Frontal cortex (tissue), 4 donors: ENCODE measurements around the gene NFS1. TPM values are rescaled to one million over a fixed set of nuclear protein-coding genes. Genes with fewer than 3 reads are reported as not detected.
"Not testable (repeated sequence)": the region's sequence is repeated elsewhere in the genome, so short reads cannot be mapped to it uniquely, and the experiment has no call there.

Experiments
- DNase-seq, 2 donors: peaks; one replicate each; pipeline ENCODE4 v3.0.0; 2012; ENCODE audit warnings: low spot score in 2 of 2
- FAIRE-seq: peaks from 2 replicates; lab custom pipeline; 2012; peaks lifted over from hg19 to GRCh38; lab: Jason Lieb, UNC
- total RNA-seq: library from RNA; depleted of rRNA; stranded (reverse); fragments of >200 nt; gene quantifications from one replicate; pipeline ENCODE4 v1.2.3, GENCODE V29; 2014
- donor health status: control.
- donor health status: control.
- donor health status: control.

NFS1 gene
- 23.6 TPM for total RNA-seq

GRCh38 chr20:35699127-35699956 lies at the start of gene NFS1, which contains the start of gene ROMO1:
Gene NFS1, minus strand, starts transcription at chr20:35699352. Its CDS starts 64 bp downstream, at chr20:35699288.
Gene ROMO1, plus strand, starts transcription at chr20:35699405. Its CDS starts 228 bp downstream, at chr20:35699633.
- no peak for FAIRE-seq
- DNase-seq: peak; percentile 90 to 95

DNA sequence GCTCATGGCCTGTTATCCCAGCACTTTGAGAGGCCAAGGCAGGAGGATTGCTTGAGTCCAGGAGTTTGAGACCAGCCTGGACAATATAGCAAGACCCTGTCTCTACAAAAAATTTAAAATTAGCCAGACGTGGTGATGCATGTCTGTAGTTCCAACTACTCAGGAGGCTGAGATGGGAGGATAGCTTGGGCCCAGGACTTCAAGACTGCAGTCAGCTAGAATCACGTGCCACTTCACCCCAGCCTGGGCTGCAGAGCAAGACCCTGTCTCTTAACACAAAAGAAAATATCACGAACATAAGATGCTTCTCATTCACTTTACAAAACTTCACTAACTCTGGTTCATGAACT lies 45.3 kb upstream of the NFS1 start:
- not testable (repeated sequence) for FAIRE-seq

DNA sequence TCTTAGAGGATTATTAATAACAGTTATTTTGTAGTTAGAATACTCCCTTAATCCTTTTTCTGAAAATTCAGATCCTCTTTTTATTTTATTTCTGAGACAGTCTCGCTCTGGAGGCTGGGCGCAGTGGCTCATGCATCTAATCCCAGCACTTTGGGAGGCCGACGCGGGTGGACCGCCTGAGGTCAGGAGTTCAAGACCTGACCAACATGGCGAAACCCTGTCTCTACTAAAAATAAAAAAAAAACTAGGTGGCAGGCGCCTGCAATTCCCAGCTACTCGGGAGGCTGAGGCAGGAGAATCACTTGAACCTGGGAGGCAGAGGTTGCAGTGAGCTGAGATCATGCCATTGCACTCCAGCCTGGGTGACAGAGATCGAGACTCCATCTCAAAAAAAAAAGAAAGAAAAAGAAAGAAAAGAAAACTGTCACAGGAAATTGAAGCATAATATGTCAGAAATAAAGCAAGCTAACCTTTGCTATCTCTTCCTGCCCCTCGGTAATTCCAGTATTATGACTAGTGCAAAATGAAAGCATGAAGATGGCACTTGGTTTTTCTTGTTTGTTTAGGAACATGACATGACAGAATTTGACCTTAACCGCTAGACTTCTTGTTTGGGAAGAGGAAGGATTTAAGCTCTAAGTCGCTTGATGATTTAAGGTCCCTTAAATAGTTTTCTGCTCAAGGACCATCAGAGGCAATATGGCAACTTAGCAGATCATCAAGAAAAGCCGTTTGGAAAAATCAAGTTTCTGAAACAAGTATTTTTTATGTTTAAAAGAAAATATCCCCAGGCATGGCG lies 44.7 kb upstream of the NFS1 start:
- FAIRE-seq (no peak), DNase-seq (no peak)

More for the DNA sequence above, 45.3 kb upstream of the NFS1 start:
- not testable (repeated sequence) for DNase-seq

GRCh38 chr20:35742741-35743523 lies 43.8 kb upstream of the NFS1 start:
- DNase-seq: peak in 1 of 2 donors; percentile 25
- no peak for FAIRE-seq

DNA sequence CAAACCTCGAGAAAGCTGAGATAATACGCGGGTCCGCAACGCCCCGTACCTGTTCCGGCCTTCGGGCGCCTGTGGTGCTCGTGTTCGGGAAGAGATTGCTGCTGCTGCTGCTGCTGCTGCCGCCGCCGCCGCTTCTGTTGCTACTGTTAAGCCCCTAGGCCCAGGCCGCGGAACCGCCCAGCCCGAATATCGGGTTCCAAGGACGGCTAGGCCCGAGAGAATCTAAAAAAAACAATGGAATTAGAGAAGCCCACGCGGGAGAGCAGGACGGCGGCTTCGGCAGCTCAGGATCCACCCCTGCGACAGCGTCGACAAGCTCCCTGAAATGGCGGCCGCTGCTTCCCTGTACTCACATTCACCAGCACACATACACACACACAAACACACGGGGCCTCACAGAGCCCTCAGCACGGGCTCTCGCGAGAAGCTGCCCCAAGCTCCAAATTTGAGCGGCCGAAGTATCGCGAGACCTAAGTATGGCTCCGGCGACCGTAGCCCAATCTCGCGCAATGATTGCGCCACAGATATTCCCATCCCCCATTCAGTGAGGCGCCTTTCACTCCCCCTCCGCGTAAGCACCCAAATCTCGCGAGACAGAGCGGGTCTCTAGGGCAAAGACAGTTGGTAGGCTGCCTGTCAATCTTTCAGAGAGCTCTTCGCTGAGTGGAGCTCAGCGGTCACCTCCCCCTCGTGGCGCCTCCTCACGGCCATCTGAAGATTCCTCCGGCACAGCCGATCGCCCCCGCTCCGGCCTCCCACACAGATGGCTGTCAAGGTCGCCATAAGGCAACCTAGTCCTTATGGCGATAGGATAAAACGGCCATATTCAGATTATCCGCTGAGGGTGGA lies 43.0 kb upstream of the NFS1 start, which contains the start of gene RBM39:
Gene RBM39, minus strand, starts transcription at position 369 of the 849 bp plus-strand sequence. CDS start 1,386 bp downstream, outside the sequence.
- FAIRE-seq: peak; percentile 77
- peak; percentile 73 to 92 for DNase-seq

DNA sequence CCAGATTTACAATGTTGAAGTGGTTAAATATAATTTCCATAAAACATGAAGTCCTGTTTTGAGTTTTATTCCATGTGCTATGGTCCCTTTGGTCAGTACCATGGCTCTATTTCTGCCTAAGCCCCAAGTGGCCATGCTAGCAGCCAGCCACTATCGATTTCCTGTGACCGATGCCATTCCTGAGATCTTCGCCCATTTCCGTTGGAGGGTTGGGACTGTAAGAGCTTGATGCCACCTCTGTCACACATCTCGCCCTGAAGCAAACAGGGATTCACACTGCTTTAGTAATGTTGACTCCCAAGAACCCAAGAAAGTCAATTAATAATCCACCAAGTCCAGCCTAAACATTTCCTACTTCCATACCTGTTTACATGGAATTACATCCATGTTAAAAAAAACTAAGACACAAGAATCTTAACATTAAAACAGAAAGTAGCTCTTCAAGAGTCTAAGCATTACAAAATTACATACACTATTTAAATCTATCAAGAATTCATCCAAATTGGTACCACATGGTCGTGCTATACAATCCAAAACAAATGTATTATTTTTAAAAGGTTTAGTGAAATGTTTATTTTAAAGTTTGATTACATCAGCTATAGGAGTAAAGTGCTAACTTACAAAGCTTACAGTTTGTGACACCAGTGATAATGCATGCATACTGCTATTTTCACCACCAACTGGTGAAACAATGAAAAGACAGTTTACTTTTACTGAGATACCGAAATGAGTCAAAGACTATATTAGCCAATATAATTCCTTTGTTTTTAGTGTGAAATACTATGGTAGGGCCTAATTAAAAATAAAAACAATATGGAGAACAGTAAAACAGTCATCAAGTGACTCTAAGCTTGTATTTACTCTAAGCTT lies 40.4 kb upstream of the NFS1 start:
- DNase-seq (no peak), FAIRE-seq (no peak)

DNA sequence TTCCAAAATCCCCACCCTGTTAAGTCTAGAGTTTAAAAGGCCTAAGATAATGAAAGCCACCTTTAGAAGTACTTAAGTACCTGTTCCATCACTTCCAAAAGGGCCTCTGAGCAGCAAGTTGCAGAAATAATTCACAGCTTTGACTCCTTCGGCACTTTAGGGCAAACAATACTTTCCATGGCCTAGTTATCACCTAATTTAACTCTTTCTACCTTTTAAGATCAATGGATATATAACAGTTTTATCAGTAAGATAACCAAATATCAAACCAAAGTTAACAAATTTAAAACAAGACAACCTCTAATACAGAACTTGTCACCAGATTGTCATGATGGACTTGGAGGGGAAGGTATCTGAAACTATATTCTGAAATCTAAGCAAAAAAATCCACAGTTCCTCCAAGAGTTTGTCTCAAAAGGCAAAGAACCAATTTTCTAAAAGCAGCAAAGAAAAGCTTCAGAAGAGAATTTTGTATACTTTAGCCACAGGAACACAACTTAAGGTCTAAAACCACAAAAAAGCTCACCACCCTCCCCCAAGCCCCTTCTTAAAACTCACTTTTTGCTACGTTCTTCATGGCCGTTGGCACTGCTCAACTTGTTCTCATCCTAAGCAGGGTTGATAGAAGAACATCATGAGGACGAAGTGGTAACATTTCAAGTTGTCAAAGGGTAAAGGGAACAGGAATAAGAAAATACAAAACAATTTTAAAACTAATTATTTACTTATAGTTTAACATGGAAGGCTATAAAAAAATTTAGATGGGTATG lies 39.4 kb upstream of the NFS1 start:
- DNase-seq (no peak), FAIRE-seq (no peak)

DNA sequence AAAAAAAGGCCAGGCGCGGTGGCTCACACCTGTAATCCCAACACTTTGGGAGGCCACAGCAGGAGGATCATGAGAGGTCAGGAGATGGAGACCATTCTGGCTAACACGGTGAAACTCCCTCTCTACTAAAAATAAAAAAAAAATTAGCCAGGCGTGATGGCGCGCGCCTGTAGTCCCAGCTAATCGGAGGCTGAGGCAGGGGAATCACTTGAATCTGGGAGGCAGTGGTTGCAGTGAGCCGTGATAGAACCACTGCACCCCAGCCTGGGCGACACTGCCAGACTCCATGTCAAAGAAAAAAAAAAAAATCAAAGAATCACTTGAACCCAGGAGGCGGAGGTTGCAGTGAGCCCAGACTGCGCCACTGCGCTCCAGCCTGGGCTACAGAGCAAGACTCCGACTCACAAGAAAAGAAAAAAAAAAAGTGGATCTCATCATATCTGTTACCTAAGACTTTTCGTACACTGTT lies 38.7 kb upstream of the NFS1 start:
- FAIRE-seq: no peak
- DNase-seq: no peak

DNA sequence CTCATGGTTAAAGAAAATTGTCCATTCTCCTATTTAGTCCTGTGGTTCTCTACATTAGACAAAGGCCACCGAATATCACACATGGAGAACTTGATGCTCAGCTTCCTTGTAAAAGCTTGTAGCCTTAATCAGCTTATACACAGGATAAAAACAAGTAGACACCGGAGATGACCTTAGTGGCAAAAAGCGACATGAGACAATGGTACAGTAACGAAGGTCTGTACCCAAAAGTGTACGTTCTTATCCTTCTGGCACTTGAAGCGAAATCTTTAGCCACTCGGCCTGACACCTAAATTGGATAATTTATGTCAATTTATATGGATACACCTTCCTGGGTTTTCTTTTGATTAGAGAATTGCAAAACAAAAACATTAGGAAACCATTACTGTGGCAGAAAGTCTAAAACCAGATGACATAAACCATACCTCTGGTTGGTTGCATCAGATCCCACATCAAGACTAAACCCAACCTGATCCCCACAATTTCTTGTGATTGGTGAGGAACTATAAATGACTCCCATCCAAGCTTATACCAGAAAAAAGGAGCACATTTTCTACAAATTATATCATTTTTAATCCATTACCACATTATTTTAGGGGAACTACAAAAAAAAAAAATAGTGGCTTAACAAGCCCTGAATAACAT lies 36.8 kb upstream of the NFS1 start:
- FAIRE-seq (no peak), DNase-seq (no peak)

GRCh38 chr20:35734777-35735649 lies 35.9 kb upstream of the NFS1 start:
- FAIRE-seq: no peak
- DNase-seq: no peak

- FAIRE-seq (no peak), DNase-seq (no peak)
Measured at GRCh38 chr20:35734374-35734773, 35.2 kb upstream of the NFS1 start.

GRCh38 chr20:35732644-35732982 lies 33.5 kb upstream of the NFS1 start:
- DNase-seq: no peak
- no peak for FAIRE-seq

- DNase-seq (no peak), FAIRE-seq (no peak)
Measured at GRCh38 chr20:35731862-35732643, 32.9 kb upstream of the NFS1 start.

DNA sequence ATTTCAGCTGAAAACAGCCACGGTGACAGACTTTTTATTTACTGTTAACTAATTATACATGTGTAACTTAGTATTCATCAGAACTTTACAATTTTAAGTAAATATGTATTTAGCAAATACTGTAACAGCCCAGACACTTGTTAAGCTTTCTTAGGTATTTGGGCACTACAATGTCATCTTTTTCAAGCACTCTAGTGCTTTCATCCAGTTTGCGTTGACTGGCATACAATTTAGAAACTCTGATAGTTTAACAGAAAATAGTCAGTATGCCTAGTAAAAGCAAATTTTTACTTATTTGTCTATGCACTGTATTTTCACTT lies 32.3 kb upstream of the NFS1 start:
- DNase-seq: no peak
- no peak for FAIRE-seq
